GM10248 (cell line): ENCODE results near the gene SLC43A1.
A peak's percentile ranks its signal among the peaks of the same experiment; 100 is the strongest.

Source experiments
- CTCF ChIA-PET: fragments of 300-600 bp; sonication (Branson Sonifier 250); formaldehyde crosslinking; extraction: SDS; loops from one replicate; lab custom pipeline; 2021; ENCODE audit warnings: antibody characterized with exemption; lab: Yijun Ruan, JAX
- POLR2A ChIA-PET: fragments of 350-650 bp; sonication (Branson Sonifier 250); formaldehyde crosslinking; extraction: SDS; loops from one replicate; lab custom pipeline; 2020; ENCODE audit warnings: antibody characterized with exemption; lab: Yijun Ruan, JAX
- DNase-seq: peaks from one replicate; pipeline ENCODE4 v3.0.0; 2012; ENCODE audit errors: extremely low spot score
- TF ChIP-seq, protein P1 (sequence below): IDR thresholded peaks from 2 replicates; pipeline ENCODE4 v1.5.1; 2012; ENCODE audit warnings: mild to moderate bottlenecking, low read depth; ENCODE audit errors: extremely low read depth, missing control alignments, control extremely low read depth

SLC43A1 gene

GRCh38 chr11:57496109-57496820 is 19.2 kb downstream of the SLC43A1 start:
- TF ChIP-seq, protein P1, sequence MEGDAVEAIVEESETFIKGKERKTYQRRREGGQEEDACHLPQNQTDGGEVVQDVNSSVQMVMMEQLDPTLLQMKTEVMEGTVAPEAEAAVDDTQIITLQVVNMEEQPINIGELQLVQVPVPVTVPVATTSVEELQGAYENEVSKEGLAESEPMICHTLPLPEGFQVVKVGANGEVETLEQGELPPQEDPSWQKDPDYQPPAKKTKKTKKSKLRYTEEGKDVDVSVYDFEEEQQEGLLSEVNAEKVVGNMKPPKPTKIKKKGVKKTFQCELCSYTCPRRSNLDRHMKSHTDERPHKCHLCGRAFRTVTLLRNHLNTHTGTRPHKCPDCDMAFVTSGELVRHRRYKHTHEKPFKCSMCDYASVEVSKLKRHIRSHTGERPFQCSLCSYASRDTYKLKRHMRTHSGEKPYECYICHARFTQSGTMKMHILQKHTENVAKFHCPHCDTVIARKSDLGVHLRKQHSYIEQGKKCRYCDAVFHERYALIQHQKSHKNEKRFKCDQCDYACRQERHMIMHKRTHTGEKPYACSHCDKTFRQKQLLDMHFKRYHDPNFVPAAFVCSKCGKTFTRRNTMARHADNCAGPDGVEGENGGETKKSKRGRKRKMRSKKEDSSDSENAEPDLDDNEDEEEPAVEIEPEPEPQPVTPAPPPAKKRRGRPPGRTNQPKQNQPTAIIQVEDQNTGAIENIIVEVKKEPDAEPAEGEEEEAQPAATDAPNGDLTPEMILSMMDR = no peak
- DNase-seq = no peak
- POLR2A ChIA-PET = no interaction called here
- CTCF ChIA-PET = interaction anchor here (0.7 to 9.1 kb wide), 6 partner anchors 12 to 147 kb away, joined by 3 to 247 read pairs (median 69); partner anchors contain the start of genes SLC43A1, TIMM10 and YPEL4

DNA sequence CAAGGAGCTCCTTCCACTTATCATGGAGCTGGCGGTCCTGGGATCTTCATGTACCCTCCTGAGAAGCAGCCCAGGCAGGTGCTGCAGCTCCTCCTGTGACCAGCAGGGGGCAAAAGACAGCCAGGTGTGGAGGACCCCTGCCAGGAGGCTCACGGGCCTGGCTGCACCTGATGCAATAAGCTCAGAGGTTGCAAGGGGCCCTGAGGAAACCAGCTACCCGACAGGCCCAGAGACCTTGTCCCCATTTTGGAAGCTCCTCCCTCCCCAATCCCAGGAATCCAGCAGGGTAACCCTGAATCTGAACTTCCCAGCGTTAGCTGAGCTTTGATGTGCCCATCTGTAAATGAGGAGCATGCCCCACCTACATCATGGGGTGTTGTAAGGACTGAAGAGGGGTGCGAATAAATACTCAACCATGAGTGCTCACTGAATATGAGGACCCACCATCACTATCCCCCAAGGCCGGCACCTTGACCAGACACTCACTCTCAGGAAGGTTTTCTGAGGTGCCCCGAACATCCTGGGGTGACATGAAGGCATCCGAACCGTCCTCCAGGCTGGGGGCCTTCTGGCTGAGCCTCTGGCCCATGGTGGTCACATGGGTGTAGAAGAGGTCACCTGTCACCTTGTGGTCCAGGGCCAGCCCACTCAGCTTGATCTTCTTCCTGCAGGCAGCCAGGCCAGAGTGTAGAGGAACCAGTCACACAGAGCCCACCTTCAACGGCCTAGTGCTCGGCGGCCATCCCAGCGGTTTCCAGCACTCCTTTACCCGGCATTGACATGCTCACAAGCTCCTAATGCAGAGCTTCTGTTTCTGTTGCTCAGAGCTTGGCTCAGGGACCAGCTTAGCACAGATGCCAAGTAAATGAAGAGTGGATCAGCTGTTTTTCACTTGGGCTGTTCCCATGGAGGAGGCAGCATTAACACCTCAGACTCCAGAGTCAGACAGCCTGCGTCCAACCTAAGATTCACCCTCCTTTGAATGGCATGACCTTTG is 21.7 kb downstream of the SLC43A1 start:
- ChIA-PET CTCF (interaction anchor here (0.6 to 9.1 kb wide), 74 partner anchors 11 to 1027 kb away, joined by 3 to 247 read pairs (median 5); partner anchors contain the start of genes P2RX3, RTN4RL2, SLC43A1 and SMTNL1), POLR2A (no interaction called here)
- peak; percentile 81 for DNase-seq
- TF ChIP-seq, protein P1 = peak; percentile 96

GRCh38 chr11:57491371-57492061 is 24.0 kb downstream of the SLC43A1 start:
- POLR2A ChIA-PET = no interaction called here

GRCh38 chr11:57490456-57491248 is 24.9 kb downstream of the SLC43A1 start:
- CTCF ChIA-PET = interaction anchor here (1.0 to 9.1 kb wide), 14 partner anchors 9 to 1014 kb away, joined by 3 to 247 read pairs (median 8); partner anchors contain the start of genes SLC43A1, TIMM10 and YPEL4
- no peak for DNase-seq
- TF ChIP-seq, protein P1 = no peak
- POLR2A ChIA-PET = no interaction called here

More at GRCh38 chr11:57491371-57492061, 24.0 kb downstream of the SLC43A1 start:
- CTCF ChIA-PET = interaction anchor here (0.9 to 9.1 kb wide), 21 partner anchors 8 to 1013 kb away, joined by 3 to 247 read pairs (median 4); partner anchors contain the start of genes SLC43A1, TIMM10 and YPEL4
- TF ChIP-seq, protein P1 = peak; percentile 54
- peak; percentile 70 for DNase-seq

GRCh38 chr11:57487920-57488659 is 27.4 kb downstream of the SLC43A1 start:
- ChIA-PET POLR2A (no interaction called here), CTCF (interaction anchor here (1.1 to 6.8 kb wide), 8 partner anchors 14 to 148 kb away, joined by 3 to 40 read pairs (median 4); partner anchors contain the start of gene SLC43A1)
- TF ChIP-seq, protein P1 = no peak
- DNase-seq = no peak
